Keratinocyte (primary cell): ENCODE results near the gene PLPPR1. TPM values are rescaled to one million over a fixed set of nuclear protein-coding genes. Genes with fewer than 3 reads are reported as not detected.

Experiments used
- DNase-seq: peaks from one replicate; pipeline ENCODE4 v3.0.0-alpha.2; 2011; ENCODE audit warnings: low read depth, missing footprints, low spot score
- FAIRE-seq: peaks from 2 replicates; lab custom pipeline; 2011; peaks lifted over from hg19 to GRCh38; lab: Jason Lieb, UNC
- H2AFZ ChIP-seq: 2 replicates; pipeline ENCODE4 v1.6.0; 2012; ENCODE audit warnings: low read length, control low read depth, inconsistent platforms; ENCODE audit not compliant: control insufficient read depth
- H3K27ac ChIP-seq: 2 replicates; pipeline ENCODE4 v1.5.1; 2011; ENCODE audit warnings: low read length; ENCODE audit not compliant: control insufficient read depth, insufficient read depth
- H3K27me3 ChIP-seq: 3 replicates; pipeline ENCODE4 v1.6.0; 2011; ENCODE audit warnings: low read length; ENCODE audit not compliant: control insufficient read depth, insufficient read depth; ENCODE audit errors: extremely low read depth
- H3K36me3 ChIP-seq, 2 experiments: 2 replicates in 1 of 2; 3 replicates in 1 of 2; pipeline ENCODE4 v1.5.1; 2011; ENCODE audit warnings: low read length in 2 of 2, mild to moderate bottlenecking in 1 of 2; ENCODE audit not compliant: control insufficient read depth in 2 of 2, insufficient read depth in 2 of 2; ENCODE audit errors: extremely low read depth in 1 of 2
- H3K4me1 ChIP-seq: 3 replicates; pipeline ENCODE4 v1.5.1; 2011; ENCODE audit warnings: low read length; ENCODE audit not compliant: control insufficient read depth, insufficient read depth; ENCODE audit errors: extremely low read depth
- H3K4me2 ChIP-seq: 3 replicates; pipeline ENCODE4 v1.6.0; 2011; ENCODE audit warnings: low read depth, low read length; ENCODE audit not compliant: control insufficient read depth, insufficient read depth; ENCODE audit errors: extremely low read depth
- H3K4me3 ChIP-seq, 3 experiments: fragments of 200-600 bp in 1 of 3; sonication (generic) in 1 of 3; 2 replicates in 2 of 3; 3 replicates in 1 of 3; pipeline ENCODE4 v1.5.1; 2011 to 2016; ENCODE audit warnings: low read length in 3 of 3, mild to moderate bottlenecking in 3 of 3, control low read depth in 2 of 3, inconsistent platforms in 1 of 3, low read depth in 1 of 3, mixed read lengths in 1 of 3, mixed run types in 1 of 3, moderate library complexity in 1 of 3; ENCODE audit not compliant: control insufficient read depth in 2 of 3, insufficient read depth in 2 of 3; ENCODE audit errors: extremely low read depth in 1 of 3
- H3K79me2 ChIP-seq: 2 replicates; pipeline ENCODE4 v1.6.0; 2012; ENCODE audit warnings: low read length; ENCODE audit not compliant: control insufficient read depth, insufficient read depth
- H3K9ac ChIP-seq: 3 replicates; pipeline ENCODE4 v1.6.0; 2011; ENCODE audit warnings: low read length; ENCODE audit not compliant: control insufficient read depth, insufficient read depth; ENCODE audit errors: extremely low read depth
- H3K9me1 ChIP-seq: 3 replicates; pipeline ENCODE4 v1.6.0; 2011; ENCODE audit warnings: low read length; ENCODE audit not compliant: control insufficient read depth, insufficient read depth; ENCODE audit errors: extremely low read depth
- H3K9me3 ChIP-seq: 2 replicates; pipeline ENCODE4 v1.5.1; 2012; ENCODE audit warnings: low read depth, low read length; ENCODE audit not compliant: control insufficient read depth
- H4K20me1 ChIP-seq: 3 replicates; pipeline ENCODE4 v1.6.0; 2011; ENCODE audit warnings: low read length; ENCODE audit not compliant: control insufficient read depth, insufficient read depth; ENCODE audit errors: extremely low read depth
- CTCF ChIP-seq, 3 experiments: IDR thresholded peaks in 1 of 3; conservative IDR thresholded peaks in 1 of 3; optimal IDR thresholded peaks in 1 of 3; 2 replicates in 2 of 3; 3 replicates in 1 of 3; pipeline versions ENCODE3 to v1.5.1; 2011; ENCODE audit warnings: low read length in 3 of 3, mild to moderate bottlenecking in 3 of 3, moderate library complexity in 2 of 3, control low read depth in 1 of 3, inconsistent platforms in 1 of 3; ENCODE audit not compliant: insufficient read depth in 2 of 3; ENCODE audit errors: extremely low read depth in 1 of 3
- EZH2 ChIP-seq: IDR thresholded peaks from one replicate; pipeline ENCODE4 v1.6.1; 2012; ENCODE audit warnings: inconsistent platforms, mild to moderate bottlenecking, low read length, moderate library complexity
- dilution Hi-C: fragments of 300-500 bp; cut with MboI; formaldehyde crosslinking; loops from one replicate; pipeline ENCODE4 v1.7.0; 2020; ENCODE audit warnings: low sequenced_read_pairs; ENCODE audit not compliant: extremely low pct_ligation_motif_present
- polyA plus RNA-seq, 5 experiments: library from polyadenylated mRNA; depleted of rRNA in 3 of 5; stranded (reverse) in 3 of 5; stranded (forward) in 1 of 5; unstranded in 1 of 5; fragments of >200 nt; gene quantifications; 1 replicate in 1 of 5; 2 replicates in 3 of 5; 3 replicates in 1 of 5; pipeline versions ENCODE4 v1.2.1 to v1.2.3, GENCODE V29; 2011 to 2012; ENCODE audit warnings: missing spikeins in 2 of 5, low read depth in 1 of 5, low replicate concordance in 1 of 5

PLPPR1 gene
- polyA plus RNA-seq, 1 donor (not counting 4 experiments of a cell fraction or from before 2014, with no cell fraction given) = not detected

GRCh38 chr9:101191723-101192122, 163.2 kb downstream of the PLPPR1 start:
- no peaks in the 10 kb centered on the region for H3K9me1 ChIP-seq
- H3K4me2 ChIP-seq = no peak overlapping the region
- H3K27me3 ChIP-seq = no peaks in the 10 kb centered on the region
- H3K36me3 ChIP-seq = no peaks in the 10 kb centered on the region
- dilution Hi-C loops = no loop called here
- TF ChIP-seq CTCF (optimal IDR thresholded peaks at IDR 0.05 in 1 of 3, IDR thresholded peaks at IDR 0.05 in 1 of 3, conservative IDR thresholded peaks at IDR 0.05 in 1 of 3; ENCODE audit: extremely low read depth in 1 of 3, insufficient read depth in 2 of 3, low read length in 3 of 3) = no peak
- no peak for TF ChIP-seq EZH2
- no peak overlapping the region for H3K27ac ChIP-seq
- H4K20me1 ChIP-seq = no peaks in the 10 kb centered on the region
- no peak overlapping the region for H3K4me3 ChIP-seq
- H3K9me3 ChIP-seq = no peaks in the 10 kb centered on the region
- no peak overlapping the region for H2AFZ ChIP-seq
- no peaks in the 10 kb centered on the region for H3K79me2 ChIP-seq
- FAIRE-seq (no peak), DNase-seq (no peak)
- H3K9ac ChIP-seq = no peak overlapping the region
- no peaks in the 10 kb centered on the region for H3K4me1 ChIP-seq

- Histone ChIP-seq H3K36me3 (no peaks in the 10 kb centered on the region), H3K27ac (no peak overlapping the region), H4K20me1 (no peaks in the 10 kb centered on the region), H3K4me1 (no peaks in the 10 kb centered on the region), H3K9me3 (no peaks in the 10 kb centered on the region), H3K79me2 (no peaks in the 10 kb centered on the region), H3K27me3 (no peaks in the 10 kb centered on the region), H3K4me2 (no peak overlapping the region), H3K4me3 (no peak overlapping the region), H2AFZ (no peak overlapping the region), H3K9ac (no peak overlapping the region), H3K9me1 (no peaks in the 10 kb centered on the region)
- no peak for TF ChIP-seq CTCF (optimal IDR thresholded peaks at IDR 0.05 in 1 of 3, IDR thresholded peaks at IDR 0.05 in 1 of 3, conservative IDR thresholded peaks at IDR 0.05 in 1 of 3; ENCODE audit: extremely low read depth in 1 of 3, insufficient read depth in 2 of 3, low read length in 3 of 3)
- no peak for TF ChIP-seq EZH2
- dilution Hi-C loops = no loop called here
- DNase-seq (no peak), FAIRE-seq (no peak)
Observed at GRCh38 chr9:101197026-101197425, 168.5 kb downstream of the PLPPR1 start.
